H1 (cell line): ENCODE data around the gene TSPAN17.

Experiments
- BACH1 ChIP-seq: IDR thresholded peaks from 2 replicates; pipeline ENCODE4 v1.6.1; 2012; ENCODE audit warnings: low read length, improper control_type of control experiment
- CBX8 ChIP-seq: fragments of 300-800, 300-1000 bp; sonication (generic); IDR thresholded peaks from 2 replicates; pipeline ENCODE4 v1.7.1; 2016; ENCODE audit warnings: low read depth, low read length, borderline replicate concordance
- CTCF ChIP-seq, 3 experiments: IDR thresholded peaks; 1 replicate in 2 of 3; 2 replicates in 1 of 3; pipeline versions ENCODE4 v1.5.1 to v1.6.1; 2011; ENCODE audit warnings: low read length in 3 of 3, mild to moderate bottlenecking in 3 of 3, inconsistent platforms in 2 of 3, low read depth in 1 of 3, moderate library complexity in 1 of 3; ENCODE audit not compliant: insufficient read depth in 1 of 3; ENCODE audit errors: control extremely low read depth in 1 of 3
- EP300 ChIP-seq, 2 experiments: IDR thresholded peaks; 1 replicate in 1 of 2; 2 replicates in 1 of 2; pipeline ENCODE4 v1.6.1; 2011 to 2012; ENCODE audit warnings: low read depth in 2 of 2, low read length in 2 of 2, mild to moderate bottlenecking in 2 of 2, borderline replicate concordance in 1 of 2, inconsistent platforms in 1 of 2, moderate library complexity in 1 of 2
- EZH2 ChIP-seq: fragments of 200-600 bp; sonication (generic); IDR thresholded peaks from 2 replicates; pipeline ENCODE4 v1.7.1; 2012; ENCODE audit warnings: low read depth, mild to moderate bottlenecking, moderate library complexity, low read length, inconsistent platforms; ENCODE audit not compliant: severe bottlenecking
- GABPA ChIP-seq: IDR thresholded peaks from 2 replicates; pipeline ENCODE4 v1.6.1; 2011; ENCODE audit warnings: mild to moderate bottlenecking, low read length, moderate library complexity, borderline replicate concordance; ENCODE audit not compliant: insufficient read depth
- PHF8 ChIP-seq: fragments of 200-600 bp; sonication (generic); conservative IDR thresholded peaks from 2 replicates; pipeline ENCODE4 v1.7.1; 2012; ENCODE audit warnings: low read depth, mild to moderate bottlenecking, inconsistent platforms, low read length, moderate library complexity
- POLR2AphosphoS5 ChIP-seq: IDR thresholded peaks from 2 replicates; pipeline ENCODE4 v1.6.1; 2011; ENCODE audit warnings: low read depth, low read length
- SUZ12 ChIP-seq: fragments of 200-600 bp; sonication (generic); IDR thresholded peaks from 2 replicates; pipeline ENCODE4 v1.6.1; 2012; ENCODE audit warnings: mild to moderate bottlenecking, inconsistent platforms, low read length, moderate library complexity, mixed read lengths
- TAF1 ChIP-seq: IDR thresholded peaks from 2 replicates; pipeline ENCODE4 v1.6.1; 2011; ENCODE audit warnings: mild to moderate bottlenecking, low read depth, low read length

GRCh38 chr5:176676361-176676824 lies 29.1 kb downstream of the TSPAN17 start:
- no peak for TF ChIP-seq CTCF (IDR thresholded peaks at IDR 0.05; ENCODE audit: control extremely low read depth in 1 of 3, insufficient read depth in 1 of 3, low read depth in 1 of 3, low read length in 3 of 3)
- no peak for TF ChIP-seq POLR2AphosphoS5
- TF ChIP-seq PHF8 = no peak
- TF ChIP-seq EZH2 = no peak
- TF ChIP-seq CBX8 = no peak
- no peak for TF ChIP-seq GABPA
- TF ChIP-seq EP300 (IDR thresholded peaks at IDR 0.05; ENCODE audit: borderline replicate concordance in 1 of 2, low read depth in 2 of 2, low read length in 2 of 2) = no peak
- TF ChIP-seq SUZ12 = no peak
- no peak for TF ChIP-seq TAF1
- TF ChIP-seq BACH1 = peak; percentile 58; the same call in 1 of the 2 replicates
